Stomach (tissue), 4 donors: Measurements from ENCODE around the gene BCL2L12.
A peak's percentile ranks its signal among the peaks of the same experiment; 100 is the strongest.

Source experiments
- POLR2A ChIP-seq, 4 donors: fragments of 450-650 bp; IDR thresholded peaks; one replicate each; pipeline ENCODE4 v1.6.1; 2016; ENCODE audit warnings: antibody characterized with exemption in 4 of 4, control low read depth in 2 of 4, mild to moderate bottlenecking in 1 of 4, moderate library complexity in 1 of 4
- TF ChIP-seq, protein P1 (sequence below), 7 experiments: fragments of 450-650 bp in 4 of 7; fragments of 200-600 bp in 3 of 7; sonication (generic) in 3 of 7; IDR thresholded peaks; one replicate each; pipeline ENCODE4 v1.5.1; 2016 to 2019; ENCODE audit warnings: antibody characterized with exemption in 7 of 7, control low read depth in 2 of 7, mild to moderate bottlenecking in 1 of 7

DNA sequence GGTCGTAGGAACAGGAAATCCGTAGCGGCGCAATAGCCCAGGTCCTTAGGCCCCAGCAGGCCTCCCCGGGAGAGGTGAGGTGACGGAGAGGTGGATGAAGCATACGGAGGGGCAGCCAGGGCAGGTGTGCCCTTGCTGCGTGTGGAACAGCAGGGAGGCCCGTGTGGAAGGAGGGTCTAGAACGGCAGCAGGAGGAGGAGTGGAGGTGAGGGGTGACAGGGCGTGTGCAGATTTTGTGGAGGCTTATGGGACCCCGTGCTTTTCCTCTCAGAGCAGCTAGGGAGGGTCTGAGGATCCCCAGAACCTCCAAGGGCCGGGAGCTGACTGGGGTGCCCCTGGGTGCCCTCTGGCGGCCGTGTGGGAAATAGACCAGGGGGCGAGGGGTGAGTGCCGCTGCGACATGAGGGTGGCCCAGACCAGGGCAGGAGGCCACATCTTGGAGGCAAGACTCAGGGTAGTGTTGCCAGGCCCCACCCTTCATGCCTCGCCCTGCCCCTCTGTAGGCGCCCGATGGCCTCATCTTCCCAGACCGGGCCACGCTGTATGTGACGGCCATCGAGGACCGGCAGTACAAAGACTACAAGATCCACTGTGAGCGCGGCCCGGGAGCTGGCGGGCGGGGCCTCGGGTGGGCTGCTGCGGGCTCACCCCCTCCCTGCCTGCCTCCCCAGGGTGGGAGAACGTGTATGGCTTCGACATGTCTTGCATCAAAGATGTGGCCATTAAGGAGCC, 18.7 kb downstream of the BCL2L12 start:
- TF ChIP-seq, protein P1, sequence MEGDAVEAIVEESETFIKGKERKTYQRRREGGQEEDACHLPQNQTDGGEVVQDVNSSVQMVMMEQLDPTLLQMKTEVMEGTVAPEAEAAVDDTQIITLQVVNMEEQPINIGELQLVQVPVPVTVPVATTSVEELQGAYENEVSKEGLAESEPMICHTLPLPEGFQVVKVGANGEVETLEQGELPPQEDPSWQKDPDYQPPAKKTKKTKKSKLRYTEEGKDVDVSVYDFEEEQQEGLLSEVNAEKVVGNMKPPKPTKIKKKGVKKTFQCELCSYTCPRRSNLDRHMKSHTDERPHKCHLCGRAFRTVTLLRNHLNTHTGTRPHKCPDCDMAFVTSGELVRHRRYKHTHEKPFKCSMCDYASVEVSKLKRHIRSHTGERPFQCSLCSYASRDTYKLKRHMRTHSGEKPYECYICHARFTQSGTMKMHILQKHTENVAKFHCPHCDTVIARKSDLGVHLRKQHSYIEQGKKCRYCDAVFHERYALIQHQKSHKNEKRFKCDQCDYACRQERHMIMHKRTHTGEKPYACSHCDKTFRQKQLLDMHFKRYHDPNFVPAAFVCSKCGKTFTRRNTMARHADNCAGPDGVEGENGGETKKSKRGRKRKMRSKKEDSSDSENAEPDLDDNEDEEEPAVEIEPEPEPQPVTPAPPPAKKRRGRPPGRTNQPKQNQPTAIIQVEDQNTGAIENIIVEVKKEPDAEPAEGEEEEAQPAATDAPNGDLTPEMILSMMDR (IDR thresholded peaks at IDR 0.05) = peak in 2 of 7 experiments; percentile 34 to 47
- TF ChIP-seq POLR2A (IDR thresholded peaks at IDR 0.05) = no peak
